ENCODE measurements around the gene AFAP1. TPM values are rescaled to one million over a fixed set of nuclear protein-coding genes. Genes with fewer than 3 reads are reported as not detected.

The AFAP1 gene
- total RNA-seq, 4 donors from 2014 or later: 14.8 to 28.3 (median 19.4) TPM

DNA sequence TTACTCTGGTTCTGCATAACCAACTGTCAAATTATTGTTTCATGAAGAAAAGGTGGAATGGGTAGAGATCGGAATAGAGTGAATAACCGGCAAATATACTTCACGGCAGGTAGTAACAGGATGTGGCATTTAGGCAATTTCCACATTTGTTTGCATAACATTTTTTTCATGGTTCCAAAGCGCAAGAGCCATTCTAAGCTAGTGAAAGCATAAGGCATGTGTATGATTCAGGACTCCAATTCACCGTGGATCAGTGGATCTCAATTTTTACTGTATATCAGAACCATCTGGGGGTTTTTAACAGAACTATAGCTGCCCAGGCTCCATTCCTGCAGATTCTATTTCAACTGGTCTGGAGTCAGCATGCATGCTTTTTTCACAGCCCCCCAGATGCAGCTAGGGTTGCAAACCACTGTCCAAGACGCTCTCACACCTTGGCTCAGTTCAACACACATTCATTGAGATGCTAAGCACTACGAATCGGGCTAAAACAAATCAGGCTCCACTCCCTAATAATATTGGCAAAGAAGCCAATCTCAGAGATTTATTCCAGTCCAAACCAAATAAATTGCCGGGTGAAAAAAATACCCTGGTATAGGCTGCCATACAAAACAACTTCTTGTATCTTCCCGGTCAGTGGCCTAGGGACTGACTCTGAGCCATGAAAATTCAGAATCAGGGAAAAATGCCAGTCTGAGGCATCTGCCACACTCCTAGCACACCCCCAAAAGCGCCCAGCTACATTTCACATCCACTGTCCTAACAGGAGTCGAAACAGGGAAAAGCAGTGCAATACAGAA, 30.0 kb downstream of the AFAP1 start:
- TF ChIP-seq, protein P1, sequence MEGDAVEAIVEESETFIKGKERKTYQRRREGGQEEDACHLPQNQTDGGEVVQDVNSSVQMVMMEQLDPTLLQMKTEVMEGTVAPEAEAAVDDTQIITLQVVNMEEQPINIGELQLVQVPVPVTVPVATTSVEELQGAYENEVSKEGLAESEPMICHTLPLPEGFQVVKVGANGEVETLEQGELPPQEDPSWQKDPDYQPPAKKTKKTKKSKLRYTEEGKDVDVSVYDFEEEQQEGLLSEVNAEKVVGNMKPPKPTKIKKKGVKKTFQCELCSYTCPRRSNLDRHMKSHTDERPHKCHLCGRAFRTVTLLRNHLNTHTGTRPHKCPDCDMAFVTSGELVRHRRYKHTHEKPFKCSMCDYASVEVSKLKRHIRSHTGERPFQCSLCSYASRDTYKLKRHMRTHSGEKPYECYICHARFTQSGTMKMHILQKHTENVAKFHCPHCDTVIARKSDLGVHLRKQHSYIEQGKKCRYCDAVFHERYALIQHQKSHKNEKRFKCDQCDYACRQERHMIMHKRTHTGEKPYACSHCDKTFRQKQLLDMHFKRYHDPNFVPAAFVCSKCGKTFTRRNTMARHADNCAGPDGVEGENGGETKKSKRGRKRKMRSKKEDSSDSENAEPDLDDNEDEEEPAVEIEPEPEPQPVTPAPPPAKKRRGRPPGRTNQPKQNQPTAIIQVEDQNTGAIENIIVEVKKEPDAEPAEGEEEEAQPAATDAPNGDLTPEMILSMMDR (IDR thresholded peaks at IDR 0.05; ENCODE audit: low read depth): no peak

DNA sequence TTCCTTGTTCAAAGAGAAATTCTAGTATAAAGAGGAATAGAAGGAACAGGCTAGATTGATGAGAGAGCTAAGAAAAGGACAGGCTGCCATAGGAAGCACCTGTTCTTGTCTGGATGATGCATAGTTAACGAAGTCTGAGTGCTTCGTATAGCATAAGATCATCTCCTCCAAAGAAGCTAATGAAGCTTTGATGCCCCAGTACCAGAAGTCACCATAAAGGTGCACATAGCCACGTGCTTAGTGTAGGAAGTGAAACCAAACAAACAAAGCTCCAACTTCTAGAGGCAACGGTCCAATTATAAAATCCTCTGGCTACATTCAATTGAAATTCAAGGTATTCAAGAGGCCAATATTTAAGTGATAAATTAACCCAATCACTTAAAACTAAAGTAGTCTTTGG, 31.0 kb downstream of the AFAP1 start:
- TF ChIP-seq, protein P1 (IDR thresholded peaks at IDR 0.05; ENCODE audit: low read depth): no peak

DNA sequence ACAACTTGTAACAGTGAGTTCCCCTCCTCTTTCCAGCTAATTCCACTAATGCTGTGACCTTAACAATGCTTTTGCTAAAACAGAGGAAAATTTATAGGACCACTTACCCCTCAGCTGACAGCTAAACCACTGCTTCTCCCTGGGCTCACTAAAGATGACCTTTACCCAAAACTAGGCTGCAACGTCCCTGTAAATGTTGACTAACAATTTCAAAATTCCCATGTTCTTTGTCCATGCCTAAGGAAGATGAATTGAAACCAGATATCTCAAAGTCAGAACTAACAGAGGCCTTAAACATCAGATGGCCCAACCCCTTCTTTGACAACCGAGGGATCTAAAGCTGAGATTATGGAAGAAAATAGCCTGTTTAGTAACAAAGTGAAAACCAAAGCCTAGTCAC, 32.5 kb downstream of the AFAP1 start:
- TF ChIP-seq, protein P1 (IDR thresholded peaks at IDR 0.05; ENCODE audit: low read depth): no peak

DNA sequence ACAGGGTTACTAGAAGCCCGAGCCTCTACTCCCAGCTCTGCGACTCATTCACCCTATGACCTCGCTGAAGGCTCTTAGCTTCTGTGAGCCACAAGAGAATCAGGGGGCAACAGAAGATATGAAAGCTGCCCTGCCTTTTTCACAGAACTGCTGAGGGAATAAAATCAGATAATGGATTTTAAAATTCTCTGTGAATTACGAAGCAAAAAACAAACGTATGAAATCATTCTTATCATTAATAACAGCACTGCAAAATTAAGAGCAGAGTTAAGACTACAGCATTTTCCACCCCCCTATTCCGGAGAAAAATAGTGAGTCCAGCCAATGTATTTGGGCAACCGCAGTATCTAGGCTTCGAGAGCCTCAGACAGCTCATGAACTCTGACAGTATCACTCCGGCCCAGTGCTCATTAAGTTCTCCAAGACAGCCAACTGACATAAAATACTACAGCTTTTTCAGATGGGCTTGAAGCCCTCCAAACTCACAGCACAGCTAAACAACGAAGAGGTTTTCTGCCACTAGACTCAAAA, 33.4 kb downstream of the AFAP1 start:
- TF ChIP-seq, protein P1 (IDR thresholded peaks at IDR 0.05; ENCODE audit: low read depth): no peak

DNA sequence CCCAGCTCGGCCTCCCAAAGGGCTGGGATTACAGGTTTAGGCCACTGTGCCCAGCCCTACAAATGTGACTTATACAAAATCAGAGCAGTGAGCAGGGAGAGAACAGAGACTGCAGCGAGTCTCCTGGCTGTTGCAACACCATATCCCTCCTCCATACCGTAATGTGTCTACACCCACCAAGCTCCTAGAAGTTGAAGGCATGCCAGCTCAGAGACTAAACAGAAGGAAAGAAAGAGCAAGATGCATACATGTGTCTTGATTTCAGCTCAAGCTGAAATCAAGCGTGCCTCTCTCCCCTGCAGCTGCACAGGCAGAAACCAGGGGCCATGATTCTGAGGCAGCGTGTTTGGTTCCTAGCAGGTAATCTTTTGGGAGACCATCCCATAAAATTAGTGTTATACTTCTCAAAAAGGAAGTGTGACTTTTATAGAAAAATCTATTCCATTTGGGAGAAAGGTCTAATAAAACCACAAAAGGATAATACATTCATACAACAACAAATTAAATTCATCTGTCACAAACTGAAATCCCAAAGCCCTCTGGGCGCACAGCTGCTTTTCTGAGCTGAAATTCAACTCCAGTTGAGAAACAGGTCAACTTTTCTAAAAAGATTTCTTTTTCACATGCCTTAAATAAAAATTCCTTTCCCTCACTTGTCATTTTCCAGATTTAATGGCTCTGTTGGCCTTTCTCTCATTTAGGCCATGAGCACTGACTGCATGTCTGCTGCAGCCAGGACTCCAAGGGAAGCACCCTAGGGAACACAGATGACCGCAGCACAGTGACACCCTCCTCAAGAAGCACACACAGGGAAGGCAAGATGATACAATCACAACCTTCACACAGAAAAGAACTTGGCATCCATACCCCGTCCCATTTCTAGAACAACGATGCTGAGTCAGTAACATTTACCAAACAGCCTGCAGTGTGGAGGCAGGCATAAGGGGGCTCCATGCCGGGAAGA, 34.4 kb downstream of the AFAP1 start:
- TF ChIP-seq, protein P1 (IDR thresholded peaks at IDR 0.05; ENCODE audit: low read depth): no peak

DNA sequence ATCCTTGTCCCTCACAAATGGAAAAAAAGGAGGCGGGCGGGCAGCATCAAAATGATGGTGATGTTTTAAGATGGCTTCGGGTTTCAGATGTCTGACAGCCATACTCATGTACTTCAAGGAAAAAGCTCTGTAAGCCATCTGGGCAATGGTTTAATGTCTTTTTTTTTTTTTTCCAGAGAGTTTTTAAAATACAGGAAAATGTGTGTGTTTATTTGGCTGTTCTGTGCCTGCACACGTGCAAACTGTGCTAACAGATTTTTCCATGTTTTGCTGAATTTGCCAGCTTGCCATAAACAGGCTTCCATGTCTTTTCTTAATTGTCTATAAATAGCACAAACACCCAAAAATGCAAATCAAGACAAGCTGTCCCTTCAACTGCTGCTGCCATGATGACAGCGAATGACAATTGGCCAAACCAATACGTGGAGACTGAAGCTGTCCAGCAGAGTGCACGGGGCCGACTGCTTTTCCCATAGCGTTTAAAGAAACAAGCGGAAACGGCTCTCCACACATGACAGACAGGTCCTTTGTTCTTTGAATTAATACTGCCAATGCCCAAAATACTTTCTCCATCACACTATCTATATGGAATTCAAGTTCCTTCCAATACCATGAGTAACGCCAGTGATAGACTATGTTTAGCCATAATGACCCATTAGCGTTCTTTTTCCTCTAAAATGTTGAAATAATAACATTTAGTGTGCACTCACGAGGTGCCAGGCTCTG, 35.7 kb downstream of the AFAP1 start:
- TF ChIP-seq, protein P1 (IDR thresholded peaks at IDR 0.05; ENCODE audit: low read depth): no peak
